NCI-H2107 treated with DMSO at 0.1 percent for 48 hours (cell line): ENCODE data around the gene MXI1.
A peak's percentile ranks its signal among the peaks of the same experiment; 100 is the strongest.

Experiments
- DNase-seq: peaks from one replicate; lab custom pipeline; 2025; ENCODE audit not compliant: unreplicated experiment; lab: John Stamatoyannopoulos, UW

The MXI1 gene

DNA sequence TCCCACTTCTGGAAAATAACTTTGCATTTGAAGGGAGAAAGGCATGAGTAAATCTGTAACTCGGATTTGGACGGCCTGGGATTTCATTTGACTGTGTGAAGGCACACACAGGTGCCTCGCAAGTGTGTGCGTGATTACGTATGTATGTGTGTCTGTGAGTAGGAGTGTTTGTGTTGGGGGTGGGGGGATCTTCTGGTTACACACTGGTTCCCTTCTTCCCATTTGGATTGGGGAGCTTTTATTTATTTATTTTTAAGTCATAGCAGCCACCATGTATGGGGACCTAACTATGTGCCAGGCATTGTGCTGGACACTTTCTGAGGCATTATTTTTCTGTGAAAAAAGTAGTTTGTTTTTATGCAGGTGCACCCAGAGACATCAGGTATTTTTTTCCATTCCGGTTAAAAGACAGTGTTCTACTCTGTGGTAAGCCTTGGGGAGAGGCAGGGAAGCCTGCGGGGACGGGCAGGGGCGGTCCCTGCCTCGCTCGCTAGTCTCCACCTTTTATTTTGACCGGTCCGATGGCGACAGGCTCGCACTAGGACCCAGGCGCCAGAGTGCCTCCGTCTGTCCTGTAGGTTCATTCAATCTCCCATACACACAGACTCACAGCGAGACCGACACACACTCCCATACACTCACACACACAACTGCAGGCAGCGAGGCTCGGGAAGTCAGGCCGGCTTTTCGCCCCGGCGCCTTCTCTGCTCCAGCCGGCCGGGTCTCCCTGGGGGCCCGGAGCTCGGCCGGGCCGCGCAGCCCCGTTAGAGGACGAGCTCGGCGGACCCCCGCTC lies at the start of gene MXI1:
TSS of gene MXI1 (plus strand) at position 595 of the 794 bp plus-strand sequence. CDS start 204 bp downstream, outside the sequence.
- no peak for DNase-seq

- DNase-seq = no peak
These were observed 49.1 kb upstream of the MXI1 start for GRCh38 chr10:110158051-110159005.

- DNase-seq = no peak
These were observed 47.3 kb upstream of the MXI1 start for GRCh38 chr10:110160081-110160480.

- DNase-seq = no peak
These were observed 46.9 kb upstream of the MXI1 start for GRCh38 chr10:110160522-110160921.

- DNase-seq = no peak
These were observed 44.7 kb upstream of the MXI1 start for GRCh38 chr10:110162741-110163145.

- DNase-seq = peak; percentile 51
These were observed 44.1 kb upstream of the MXI1 start for GRCh38 chr10:110163192-110163773.

DNA sequence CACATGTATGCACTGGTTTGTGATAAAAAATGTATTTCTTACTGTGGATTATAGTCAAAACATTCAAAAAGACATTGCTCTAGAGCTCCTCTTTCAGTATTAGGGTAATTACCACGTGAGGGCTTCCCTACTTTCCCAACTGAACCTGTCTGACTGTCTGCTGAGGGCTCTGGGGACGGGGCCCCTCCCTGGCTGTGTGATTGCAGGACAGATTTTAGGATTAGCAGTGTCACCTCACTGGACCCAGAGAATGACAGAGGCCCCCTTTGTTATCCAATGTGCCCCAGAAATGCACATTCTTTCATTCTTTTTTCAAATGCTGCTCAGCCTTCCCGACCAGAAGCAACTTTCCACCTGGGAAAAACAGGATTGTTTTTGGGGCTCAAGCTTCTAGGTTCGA lies 43.6 kb upstream of the MXI1 start:
- DNase-seq = no peak

- DNase-seq = no peak
These were observed 42.2 kb upstream of the MXI1 start for GRCh38 chr10:110165239-110165638.

DNA sequence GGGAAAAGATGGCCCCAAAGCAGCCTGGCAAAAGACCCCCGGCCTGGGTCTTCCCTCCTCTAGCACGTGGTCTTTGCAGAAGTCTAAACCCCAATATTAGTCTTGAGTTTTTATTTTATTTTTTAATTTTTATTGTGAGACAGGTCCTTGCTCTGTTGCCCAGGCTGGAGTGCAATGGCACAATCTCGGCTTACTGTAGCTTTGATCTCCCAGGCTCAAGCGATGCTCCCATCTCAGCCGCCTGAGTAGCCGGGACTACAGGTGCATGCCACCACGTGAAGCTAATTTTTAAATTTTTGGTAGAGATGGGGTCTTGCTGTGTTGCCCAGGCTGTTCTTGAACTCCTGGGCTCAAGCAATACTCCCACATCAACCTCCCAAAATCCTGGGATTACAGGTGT lies 40.3 kb upstream of the MXI1 start:
- DNase-seq = no peak

GRCh38 chr10:110168601-110169481 lies 38.6 kb upstream of the MXI1 start:
- no peak for DNase-seq

- no peak for DNase-seq
These were observed 37.8 kb upstream of the MXI1 start for GRCh38 chr10:110169586-110169985.

DNA sequence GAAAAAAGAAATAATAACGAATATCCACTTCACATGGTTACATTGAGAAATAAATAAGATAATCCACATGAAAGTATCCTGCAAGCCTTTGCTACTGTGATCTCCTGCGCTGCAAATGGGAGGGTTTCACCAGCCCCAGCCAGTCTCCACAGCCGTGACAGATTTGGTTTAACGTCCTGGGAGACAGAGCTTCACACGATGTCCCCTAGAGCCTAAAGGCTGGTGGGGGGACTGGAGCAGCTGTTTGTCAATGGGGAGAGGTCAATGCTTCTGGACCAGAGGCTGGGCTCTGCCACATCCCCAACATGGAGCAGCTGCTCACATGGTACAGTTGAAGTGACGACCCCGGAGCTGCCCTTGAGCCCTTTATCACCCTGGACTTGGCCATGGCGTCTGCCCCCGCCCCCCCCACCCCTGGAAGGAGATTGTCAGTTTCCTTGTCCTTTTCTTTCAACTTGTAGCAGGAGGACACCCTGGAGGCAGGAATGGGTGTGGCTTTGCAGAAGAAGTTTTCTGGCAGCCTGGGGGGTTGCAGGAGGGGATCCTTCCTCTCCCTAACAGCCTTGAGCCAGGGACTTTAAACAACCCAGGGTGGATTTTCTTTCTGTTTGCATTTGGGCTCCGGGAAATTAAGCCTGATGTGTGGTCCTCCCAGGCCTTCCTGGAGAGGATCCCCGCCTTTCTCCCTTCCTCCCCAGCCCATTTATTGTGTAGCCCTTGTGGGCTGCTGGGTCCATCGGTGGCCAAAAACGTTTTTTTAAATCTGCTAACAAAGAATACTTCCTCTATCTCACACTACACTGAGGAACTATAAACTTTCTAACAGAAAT lies 37.0 kb upstream of the MXI1 start:
- no peak for DNase-seq

GRCh38 chr10:110171032-110171431 lies 36.4 kb upstream of the MXI1 start:
- DNase-seq = no peak

- no peak for DNase-seq
These were observed 35.2 kb upstream of the MXI1 start for GRCh38 chr10:110172155-110172554.

DNA sequence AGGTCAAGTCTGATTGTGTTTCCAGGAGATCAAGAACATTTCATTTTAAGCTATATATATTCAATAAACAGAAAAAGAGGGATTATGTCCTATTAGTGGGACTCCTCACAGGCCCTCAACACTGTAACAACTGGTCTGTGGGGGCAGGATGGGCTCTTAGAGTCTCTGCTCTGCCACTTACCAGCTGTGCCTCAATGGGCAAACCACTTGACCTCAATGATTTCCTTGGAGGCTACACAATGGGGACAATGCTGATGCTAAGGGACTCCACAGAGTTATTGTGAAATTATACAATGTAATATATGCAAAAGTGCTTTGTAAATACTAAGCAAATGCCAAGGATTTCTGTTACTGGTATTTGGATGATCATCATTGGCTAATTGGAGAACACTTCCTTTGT lies 33.2 kb upstream of the MXI1 start:
- DNase-seq = no peak

- no peak for DNase-seq
These were observed 32.6 kb upstream of the MXI1 start for GRCh38 chr10:110174816-110175215.

- DNase-seq = no peak
These were observed 32.0 kb upstream of the MXI1 start for GRCh38 chr10:110175406-110175805.

DNA sequence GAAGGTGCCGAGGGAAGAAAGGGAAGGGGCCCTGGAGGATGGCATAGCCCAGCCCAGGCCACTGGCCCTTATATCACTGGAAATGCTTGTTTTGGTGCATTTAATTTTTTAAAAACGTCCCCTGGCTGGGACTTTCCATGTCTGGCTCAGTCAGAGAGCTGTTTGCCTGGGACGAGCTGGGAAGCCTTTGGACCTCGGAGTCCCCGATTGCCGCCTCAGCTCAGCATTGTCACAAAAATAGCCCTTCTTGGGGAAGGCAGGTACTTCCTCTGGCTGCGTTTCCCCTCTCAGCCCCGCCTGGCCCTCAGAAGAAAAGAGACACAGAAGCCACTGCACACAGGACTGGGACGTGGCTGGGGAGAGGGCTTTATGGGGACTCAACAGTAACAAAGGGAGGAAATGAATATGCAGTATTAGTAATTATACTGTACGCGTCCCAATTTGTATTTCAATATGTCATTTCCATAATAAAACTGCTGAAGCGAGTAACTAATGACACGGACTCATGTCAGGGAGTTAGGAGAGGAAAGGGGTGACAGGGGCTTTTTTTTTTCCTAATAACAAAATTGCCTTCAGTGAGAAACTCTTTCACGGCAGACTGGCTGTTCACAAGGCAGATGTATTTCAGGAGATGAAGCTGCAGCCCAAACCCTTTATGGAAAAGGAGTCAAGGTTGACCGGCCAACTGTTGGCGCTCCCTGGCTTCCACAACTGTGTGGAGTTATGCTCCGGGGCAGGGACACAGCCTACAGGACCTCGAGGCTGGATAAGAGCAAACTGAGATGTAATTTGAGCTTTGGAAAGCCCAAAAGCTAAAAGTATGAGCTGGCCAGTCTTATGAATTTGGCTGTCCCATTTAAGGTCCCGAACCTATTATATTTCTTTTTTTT lies 31.0 kb upstream of the MXI1 start:
- DNase-seq = no peak

DNA sequence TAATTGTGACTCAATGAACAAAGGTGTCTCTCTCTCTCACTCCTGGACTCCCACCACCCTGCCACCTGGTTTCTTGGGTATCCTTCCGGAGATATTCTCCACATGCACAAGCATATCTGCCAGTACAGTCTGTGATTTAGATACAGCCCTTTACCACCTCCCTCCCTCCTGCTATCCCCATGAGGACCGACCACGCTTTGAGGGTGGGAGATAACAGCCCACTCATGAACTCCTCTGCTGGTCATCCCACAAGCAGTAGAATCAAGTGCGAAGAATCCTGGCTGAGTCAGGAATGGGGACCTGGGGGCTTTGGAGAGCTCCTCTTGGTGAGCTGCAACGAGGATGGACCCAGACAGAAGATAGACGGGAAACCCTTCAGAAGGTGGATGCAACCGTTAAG lies 28.2 kb upstream of the MXI1 start:
- no peak for DNase-seq
